ENCODE measurements around the gene LMX1A.

LMX1A gene

DNA sequence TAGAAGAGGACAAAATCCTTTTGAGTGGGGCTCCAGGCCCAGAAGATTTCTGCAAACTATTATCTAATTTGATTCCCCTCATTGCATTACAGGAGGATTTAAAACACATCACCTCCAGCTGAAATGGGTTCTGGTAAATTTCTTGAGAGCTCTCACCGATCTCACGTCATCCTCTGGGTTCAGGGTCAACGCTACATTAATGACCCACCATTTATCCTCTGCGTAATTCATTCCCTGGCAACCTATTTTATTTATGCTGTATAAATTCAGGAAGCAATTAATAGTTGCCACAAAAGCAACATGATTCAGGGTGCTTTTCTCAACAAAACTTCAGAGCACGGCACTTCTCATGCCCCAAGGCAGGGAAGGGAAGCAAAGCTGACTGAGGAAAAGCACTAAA is 38.9 kb downstream of the LMX1A start:
- no peak for DNase-seq

DNA sequence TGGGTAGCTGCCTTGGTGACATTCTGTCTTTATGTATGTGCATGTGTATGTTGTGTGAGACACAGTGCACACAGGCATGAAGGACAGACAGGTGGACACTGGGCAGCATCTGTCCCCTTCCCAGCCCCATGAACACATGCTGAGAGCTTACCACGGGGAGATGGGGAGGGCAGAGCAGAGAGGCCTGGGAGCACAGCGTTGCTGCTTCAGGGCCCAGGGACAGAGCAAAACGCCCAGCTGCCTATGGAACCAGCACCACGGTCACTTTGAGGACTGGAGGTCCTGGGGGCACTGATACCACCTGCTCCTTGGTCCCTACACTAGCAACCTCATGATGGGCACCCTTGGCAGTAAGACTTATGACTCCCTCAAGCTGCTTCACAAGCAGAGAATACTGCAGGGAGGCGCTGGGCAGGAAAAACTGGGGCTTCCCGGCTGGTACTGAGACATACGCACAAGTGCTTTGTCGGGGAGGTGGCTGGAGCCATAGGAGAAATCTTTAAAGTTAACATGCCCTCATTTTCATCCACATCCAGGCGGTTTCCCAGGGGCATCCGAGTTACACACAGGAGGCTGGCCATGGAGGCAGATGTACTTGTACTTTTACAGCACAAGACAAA is 40.3 kb downstream of the LMX1A start:
- no peak for DNase-seq

DNA sequence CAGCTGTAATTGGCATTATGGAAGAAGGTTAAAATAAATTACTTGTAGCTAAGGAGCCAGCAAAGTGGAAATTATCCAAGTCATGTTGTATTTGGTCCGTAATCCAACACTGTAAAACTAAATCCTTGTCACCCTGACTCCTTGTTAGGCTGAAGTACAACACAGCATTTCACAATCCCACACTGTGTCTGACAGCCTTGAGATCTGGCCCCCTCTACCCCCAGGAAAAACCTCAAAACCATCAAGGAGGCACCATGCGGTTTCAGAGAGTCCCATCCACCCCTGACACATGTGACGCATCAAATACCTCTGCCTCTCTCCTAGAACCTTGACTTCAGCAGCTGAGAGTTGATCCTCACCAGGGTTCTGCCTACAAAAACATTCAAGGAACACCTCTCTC is 41.0 kb downstream of the LMX1A start:
- no peak for DNase-seq

DNA sequence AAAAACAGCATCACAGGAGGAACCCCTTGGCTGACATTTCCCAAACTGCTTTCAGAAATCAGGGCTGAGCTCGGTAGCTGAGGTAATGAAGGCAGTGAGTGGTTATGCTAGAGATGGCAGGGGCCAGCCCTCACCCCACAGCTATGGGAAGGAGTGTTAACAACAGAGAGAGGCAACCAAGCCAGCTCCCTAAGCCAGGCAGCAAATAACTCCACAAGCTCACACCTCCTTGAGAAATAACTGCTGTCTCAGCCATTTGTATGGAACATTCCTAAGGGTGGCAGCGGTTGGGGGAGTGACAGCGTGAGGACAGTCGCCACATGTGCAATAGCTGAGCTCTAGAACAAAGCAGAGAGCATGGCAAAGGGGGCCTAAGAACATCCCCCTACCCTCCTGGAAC is 42.6 kb downstream of the LMX1A start:
- DNase-seq, result no peak

DNA sequence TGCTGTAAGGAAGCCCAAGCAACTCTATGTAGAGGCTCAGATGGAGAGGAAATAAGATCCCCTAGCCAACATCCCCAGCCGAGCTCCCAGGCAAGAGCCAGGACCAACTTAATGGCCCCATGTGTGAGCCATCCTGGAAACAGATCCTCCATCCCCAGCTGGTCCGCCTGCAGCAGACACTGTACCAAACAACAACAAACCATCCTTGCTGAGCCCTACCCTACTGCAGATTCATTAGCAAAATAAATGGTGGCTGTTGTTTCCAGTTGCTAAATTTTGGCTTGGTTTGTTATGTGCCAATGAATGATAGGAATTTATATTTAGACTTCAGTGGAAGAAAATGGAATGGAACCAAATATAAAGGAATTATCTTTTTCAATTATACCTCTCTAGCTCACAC is 43.9 kb downstream of the LMX1A start:
- no peak for DNase-seq

DNA sequence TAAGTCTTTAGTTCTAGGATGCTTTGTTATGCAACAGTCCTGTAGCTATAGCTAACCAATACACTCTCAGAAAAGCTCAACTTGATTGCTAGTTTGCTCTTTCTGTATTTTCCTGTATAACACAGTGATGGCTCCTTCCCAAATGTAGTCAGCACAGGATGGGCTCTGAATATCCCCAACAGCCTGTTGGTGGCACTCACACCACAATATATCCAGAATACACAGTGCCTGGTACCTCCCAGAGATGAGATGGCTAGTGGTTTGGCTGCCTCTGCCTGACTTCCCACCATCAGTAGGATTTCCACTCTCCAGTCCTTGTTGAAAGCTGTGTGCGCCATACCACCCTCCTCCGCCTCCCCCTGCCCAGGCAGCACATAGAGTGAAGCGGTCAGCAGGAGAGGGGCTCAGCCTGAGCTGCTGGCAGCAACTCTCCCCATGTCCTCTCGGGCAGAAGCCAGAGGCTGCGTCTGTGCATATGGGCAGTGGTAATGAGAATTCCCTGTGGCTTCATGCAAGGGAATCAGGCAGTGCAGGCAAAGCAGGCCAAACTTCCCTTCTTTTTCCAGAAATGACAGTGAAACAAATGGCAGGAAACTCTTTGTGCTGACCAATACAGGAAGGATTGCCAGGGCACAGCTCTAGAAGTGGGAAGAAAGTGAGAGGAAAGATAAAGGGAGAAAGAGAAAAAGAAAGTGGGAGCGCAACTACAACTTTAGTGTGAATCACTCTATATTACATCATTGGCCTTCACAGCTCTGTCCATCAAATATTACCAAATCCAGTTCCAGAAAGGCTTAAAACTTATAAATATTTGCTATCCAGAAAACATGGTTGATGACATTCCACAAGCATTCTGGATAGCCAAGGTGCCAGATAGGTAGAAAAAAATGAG is 49.7 kb downstream of the LMX1A start:
- DNase-seq, result no peak

DNA sequence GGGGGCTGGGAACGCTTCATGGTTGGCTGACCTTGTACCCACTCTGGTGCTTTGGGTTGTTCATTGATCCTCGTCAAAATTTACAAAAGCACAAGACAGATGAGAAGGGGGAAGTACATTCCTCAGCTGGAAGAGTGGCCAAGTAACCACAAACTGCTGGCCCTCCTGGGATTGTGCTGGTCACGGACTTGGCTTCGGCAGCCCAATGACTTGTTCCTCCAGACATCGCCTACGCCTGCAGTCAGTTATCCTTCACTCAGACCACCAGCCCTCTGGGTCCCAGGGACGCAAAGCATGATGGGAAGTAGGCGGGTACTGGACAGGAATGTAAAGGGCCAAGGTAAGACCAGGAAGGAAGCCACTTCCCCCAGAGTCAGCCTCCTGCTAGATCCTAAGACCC is 53.1 kb downstream of the LMX1A start:
- no peak for DNase-seq

DNA sequence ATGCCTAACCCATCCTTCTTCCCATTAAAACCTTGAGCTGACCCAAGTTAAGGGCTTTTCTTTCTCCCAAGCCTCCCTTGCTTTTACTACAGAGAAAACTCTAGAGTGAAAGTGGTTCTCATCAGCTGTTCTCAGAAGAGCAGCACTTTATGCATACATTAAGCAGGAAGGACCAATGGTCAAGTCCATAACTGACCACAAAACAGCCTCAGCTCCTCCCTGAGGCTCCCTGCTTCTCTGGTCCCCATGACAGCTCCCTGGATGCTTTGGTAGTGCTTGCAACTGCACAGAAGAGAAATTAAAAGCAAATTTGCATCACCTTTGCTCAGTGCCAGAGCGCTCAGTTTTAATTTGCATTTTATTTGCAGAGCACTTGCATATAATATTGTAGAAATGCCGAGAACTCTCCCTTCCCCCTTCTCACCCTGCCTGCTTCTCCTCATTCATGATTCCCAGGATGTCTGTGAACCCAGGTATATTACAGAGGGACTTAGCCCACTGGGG is 56.1 kb downstream of the LMX1A start:
- no peak for DNase-seq

DNA sequence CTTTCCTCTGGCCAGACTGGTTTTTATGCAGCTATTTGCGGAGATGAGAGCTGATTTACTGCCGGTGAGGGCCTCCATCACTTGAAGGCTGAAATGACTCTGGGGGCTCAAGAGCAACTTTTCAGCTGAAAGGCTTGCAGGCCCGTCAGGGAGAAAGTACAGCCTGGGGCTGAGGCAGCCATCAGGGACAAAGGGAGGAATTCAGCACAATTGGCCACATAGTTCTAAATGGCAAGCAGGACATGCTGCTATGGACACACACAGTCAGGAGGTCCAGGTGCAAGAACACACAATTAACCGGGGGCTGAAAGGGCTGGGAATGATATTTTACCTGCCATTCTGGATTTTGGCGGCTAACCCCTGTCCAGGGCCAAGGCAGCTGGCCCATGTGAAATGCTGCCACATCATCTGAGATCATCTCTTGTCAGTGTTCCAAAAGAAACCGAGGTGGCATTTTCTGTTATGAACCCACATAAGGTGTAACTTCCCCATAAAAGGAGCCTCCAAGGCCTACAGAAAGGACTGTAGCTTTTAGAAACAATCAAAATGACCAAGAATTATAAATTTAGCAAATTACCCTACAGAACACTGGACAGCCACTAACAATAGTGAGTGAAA is 58.2 kb downstream of the LMX1A start:
- no peak for DNase-seq

DNA sequence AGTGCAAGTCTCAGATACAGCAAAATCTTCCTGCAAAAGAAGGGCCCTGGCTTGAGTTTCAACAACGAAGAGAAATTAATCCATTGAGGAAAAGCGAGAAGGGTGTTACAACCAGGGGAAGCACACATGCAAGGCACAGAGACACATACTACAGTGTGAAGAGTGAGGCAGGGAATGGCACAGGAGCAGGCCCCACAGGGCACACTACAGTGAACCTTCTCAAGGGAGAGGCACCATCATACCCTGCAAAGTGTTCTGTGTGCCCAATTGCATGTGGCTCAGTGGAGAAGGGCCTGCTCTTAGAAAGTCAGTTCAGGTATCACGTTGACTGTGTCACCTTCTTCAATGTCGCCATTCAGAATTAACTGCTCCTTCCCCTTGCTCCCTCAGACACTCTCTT is 60.3 kb downstream of the LMX1A start:
- no peak for DNase-seq

DNA sequence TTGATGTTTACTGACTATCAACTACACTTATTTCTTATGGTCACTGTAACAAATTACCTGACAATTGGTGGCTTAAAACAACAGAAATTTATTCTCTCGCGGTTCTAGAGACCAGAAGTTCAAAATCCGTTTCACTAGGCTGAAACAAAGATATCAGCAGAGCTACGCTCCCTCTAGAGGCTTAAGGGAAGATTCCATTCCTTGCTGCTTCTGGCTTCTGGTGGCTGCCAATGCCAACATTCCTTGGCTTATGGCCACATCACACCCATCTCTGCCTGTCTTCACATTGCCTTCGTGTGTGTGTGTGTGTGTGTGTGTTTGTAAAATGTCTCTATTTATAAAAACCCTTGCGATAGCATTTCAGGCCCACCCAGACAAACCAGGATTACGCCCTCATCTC is 66.4 kb downstream of the LMX1A start:
- DNase-seq, result no peak

DNA sequence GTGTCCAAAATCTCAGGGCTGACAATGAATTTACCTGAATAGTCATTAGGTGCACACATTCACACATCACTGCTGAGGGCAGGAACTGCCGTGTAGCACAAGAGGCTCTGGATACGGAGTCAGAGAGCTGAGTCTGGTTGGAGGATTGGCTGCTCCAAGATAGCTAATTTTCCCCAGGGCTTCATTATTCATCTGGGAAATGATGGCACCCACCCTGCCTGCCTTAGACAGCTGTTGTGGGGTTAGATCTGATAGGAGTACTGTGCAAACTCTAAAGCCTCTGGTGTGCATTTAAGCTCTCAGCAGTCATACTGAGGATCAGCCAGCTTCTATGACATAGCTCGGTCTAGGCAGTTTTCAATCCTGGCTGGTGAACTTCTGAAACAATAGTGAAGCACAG is 67.0 kb downstream of the LMX1A start:
- no peak for DNase-seq

DNA sequence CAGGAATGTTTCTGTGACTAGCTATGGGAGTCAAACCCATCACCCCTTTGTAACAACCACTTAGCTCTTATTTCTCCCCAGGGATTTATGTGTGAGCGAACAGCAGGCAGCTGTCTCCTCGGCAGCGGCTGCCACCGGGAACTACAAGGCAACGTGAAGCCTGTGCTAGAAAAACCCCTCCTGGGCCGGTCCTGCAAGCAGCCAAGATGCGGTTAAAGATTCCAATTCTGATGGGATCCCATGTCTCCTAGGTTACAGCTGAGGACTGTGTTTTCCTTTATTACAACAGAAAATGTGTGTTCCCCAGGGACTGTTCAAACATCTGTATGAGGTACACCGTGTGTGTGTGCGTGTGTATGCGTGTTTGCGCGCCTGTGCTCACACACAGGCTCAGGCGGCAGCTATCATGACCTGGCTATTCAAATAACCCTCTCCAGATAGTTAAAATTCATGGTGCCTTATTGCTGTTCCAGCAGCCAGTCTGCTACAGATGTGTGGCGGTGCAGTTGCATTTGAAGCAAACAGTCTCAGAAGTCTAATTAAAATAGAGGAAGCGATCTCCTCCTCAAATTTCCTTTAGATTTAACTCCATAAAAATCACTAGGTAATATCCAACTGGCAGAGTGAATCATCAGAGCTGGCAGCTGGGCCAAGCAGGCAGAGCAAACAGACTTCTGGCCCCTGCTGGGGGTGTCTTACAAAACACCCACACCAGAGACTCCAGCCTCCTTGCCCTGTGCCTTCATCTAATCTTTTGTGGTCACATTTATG is 68.0 kb downstream of the LMX1A start:
- DNase-seq, result no peak

DNA sequence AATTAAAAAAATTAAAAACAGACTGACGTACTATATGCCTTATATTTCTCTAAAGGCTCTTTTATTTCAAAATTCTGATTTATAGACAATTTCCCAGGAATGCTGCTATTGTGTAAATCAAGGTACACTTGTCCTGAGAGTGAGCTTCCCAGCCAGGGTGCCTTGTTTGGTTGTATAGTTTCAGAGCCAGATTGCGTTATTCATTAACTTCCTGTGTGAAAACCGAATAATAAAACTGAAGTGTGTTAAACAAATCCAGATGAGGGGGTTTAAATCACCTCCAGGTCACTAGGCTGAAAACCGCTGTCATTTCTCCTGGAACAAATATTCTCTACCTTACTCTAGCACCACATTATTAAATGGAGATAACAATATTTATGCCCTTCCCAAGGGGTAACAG is 68.7 kb downstream of the LMX1A start:
- DNase-seq, result no peak

DNA sequence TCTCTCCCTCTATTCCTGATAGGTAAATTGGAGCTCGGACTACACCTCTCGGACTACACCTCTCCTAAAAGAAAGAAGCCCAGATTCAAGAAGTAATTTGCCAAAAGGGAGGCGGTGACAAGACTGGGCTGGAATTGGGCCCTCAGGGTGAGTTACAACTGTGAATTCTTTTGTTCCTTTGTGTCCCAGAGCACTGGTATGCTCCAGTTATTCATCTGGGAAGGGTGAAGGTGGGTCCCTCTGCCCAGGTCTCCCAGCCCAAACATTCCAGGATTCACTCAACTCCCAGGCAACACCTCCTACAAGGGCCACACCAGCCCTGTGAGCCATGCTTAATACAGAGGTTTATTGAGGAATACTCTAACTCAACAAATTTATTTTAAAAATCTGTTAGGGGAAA is 69.2 kb downstream of the LMX1A start:
- DNase-seq, result no peak

DNA sequence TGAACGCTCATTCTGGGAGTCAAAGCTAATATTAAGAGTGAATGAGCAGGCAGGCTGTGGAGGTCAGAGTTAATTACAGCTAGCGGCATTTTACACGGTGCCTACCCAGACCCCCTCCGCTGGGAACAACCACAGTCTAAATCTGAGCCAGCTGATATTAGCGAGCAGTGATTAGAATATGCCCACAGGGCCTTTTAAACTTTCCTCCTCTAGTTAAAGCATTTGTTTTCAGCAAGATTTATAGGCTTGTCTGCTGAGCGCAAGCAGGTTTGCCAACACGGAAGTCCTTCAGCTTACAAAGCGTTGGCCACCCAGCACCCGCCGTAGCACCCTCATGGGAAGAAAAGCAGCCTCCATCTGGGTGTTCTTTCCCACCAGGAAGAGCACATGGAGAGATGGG is 72.1 kb downstream of the LMX1A start:
- DNase-seq, result no peak

DNA sequence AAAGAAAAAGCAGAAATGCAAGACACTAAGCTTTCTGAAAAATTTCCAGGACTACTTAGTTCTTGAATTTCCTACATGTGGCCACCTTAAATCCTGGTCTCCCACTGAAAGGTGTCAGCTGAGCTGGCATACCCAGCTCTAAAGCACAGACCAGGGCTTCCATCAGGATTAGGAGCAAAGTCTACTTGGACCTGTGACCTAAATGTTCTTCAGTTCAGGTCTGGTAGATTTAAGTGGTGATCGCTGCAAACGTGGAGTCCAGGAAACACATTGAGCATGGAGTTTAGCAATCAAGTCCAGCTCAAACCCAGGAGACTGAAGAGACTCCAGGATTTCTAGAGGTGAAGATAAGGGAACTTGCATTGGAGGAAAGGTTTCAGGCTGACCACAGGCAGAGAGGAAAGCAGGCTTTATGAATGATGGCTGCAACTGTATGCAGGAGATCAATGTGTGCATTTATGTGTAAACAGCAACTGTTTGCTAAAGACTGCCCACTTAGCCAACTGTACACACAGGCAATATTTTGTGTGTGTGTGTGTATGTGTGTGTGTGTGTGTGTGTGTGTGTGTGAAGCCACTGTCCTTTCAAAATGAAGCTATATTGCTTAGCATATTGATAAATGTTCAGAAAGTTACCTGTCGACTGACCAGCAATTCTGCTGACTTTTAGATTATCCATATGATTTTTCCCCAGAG is 75.2 kb downstream of the LMX1A start:
- no peak for DNase-seq

DNA sequence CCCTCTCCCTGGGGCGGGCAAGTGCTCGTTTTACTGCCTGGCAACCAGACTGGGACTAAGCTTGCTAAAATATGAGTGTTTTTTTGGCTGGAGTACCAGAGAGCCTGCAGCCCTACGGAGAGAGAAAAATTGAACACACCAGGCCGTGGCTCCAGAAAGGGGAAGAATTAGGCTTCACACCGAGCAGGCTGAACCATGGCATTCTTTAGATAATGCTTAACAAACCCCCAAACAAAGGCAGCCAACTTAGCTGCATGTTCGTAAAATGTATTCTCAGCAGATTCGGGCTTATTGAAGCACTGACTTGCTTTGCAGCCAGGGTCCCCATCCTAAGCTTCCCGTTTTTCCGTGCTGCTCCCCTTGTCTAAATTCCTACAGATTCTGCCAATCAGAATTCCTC is 76.6 kb downstream of the LMX1A start:
- no peak for DNase-seq

DNA sequence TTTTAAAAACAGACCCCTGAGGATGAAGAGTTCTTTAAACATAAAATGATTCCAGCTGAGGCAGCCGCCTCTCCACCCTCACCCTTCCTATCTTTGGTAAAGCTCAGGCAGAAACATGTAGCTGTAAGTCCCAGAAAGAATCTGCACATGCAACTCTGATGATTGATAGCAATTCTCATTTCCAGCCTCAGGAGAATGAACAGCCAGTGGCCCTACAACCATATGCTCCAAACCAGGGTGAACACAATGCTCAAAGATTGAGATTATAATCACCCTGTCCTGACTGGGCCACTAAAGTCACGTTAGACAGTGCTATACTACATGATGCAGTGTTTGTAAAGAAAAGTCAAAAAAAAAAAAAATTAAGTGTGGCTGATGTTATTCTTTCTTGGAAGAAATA is 80.2 kb downstream of the LMX1A start:
- no peak for DNase-seq

DNA sequence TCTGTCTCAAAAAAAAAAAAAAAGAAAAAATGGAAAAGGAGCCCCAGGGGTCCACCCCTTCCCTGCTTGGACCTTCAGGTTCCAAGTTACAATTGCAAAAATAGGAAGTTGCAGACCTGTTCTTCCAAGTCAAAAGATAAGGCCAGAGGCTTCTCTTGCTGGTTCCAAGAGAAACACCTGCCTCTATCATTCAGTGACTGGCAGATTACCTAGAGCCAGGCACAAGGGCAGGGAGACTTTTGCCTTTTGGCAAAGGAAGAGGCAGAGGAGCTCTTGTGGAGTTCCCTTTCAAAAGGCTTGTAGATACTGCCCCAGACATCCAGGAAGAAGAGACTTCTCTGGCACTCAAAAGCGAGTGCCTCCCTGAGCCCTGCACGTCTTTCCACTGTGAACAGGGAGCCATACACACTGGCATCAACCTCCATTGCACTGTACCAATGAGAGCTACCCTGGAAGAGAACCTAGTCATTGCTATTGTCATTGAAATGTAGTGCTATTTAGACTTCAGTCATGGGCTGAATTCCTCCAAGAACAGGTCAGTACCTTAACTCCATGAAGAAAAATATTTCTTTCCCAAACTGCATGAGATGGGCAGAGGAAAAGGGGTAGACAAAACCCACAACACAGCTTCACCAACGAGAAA is 91.2 kb downstream of the LMX1A start:
- DNase-seq, result no peak

DNA sequence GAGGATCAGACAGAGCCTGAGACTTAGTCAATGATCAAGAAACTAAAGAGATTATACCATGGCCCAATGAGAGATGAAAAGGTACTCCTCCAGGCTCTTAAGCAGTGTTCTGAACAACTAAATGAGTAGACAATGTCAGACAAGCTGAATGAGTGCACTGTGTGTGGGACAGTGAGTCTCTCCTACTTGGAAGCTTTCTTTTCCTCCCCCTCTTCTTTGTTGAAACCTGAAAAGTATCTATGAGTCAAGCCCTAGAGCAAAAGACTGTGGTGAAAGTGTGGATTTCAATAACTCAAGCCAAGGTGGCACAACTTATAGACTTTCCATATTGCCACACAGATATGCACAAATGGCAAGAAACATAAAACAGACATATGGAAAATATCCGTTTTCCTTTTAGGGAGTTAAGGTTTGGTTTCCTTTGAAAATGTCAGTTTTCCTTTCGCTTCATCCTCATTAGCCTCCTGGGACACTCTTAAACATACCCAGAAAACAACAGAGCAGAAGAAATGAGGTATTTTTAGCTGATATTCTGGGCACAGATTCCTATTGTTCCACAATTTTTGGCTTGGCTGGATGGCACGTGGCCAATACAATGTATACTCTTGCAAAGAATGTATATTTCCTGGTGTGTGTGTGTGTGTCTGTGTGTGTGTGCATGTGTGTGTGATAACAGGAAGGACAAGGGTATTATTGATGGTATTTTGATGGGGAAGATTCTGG is 96.6 kb downstream of the LMX1A start:
- no peak for DNase-seq
